Measurements from ENCODE around the gene ABCG4.
"Not testable (repeated sequence)": the region's sequence is repeated elsewhere in the genome, so short reads cannot be mapped to it uniquely, and the experiment has no call there.

ABCG4 gene

GRCh38 chr11:119175493-119176077 is 26.7 kb downstream of the ABCG4 start:
- H3K4me3 ChIP-seq (ENCODE audit: low read length), result no peak overlapping the region
- DNase-seq (ENCODE audit: low read depth, low spot score), result no peak

- peak; percentile 32 for DNase-seq (ENCODE audit: low read depth, low spot score)
- no peak overlapping the region for H3K4me3 ChIP-seq (ENCODE audit: low read length)
These were observed 29.4 kb downstream of the ABCG4 start for GRCh38 chr11:119178166-119178680.

DNA sequence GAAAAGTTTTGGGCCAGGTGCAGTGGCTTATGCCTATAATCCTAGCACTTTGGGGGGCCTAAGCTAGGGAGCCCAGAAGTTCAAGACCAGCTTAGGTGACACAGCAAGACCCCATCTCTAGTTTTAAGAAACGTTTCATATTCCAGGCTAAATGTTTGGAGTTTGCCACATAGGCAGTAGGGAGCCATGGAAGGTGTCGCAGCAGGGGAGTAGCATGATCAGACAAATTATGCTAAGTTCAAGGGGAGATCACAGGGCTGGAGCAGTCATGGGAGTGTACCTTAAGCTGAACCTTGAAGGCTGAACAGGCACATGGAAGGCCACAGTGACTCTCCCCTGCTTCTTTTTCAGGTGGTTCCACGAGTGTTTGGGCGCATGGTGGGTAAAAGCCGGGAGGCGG is 30.5 kb downstream of the ABCG4 start:
- no peak overlapping the region for H3K4me3 ChIP-seq (ENCODE audit: low read length)
- no peak for DNase-seq (ENCODE audit: low read depth, low spot score)

DNA sequence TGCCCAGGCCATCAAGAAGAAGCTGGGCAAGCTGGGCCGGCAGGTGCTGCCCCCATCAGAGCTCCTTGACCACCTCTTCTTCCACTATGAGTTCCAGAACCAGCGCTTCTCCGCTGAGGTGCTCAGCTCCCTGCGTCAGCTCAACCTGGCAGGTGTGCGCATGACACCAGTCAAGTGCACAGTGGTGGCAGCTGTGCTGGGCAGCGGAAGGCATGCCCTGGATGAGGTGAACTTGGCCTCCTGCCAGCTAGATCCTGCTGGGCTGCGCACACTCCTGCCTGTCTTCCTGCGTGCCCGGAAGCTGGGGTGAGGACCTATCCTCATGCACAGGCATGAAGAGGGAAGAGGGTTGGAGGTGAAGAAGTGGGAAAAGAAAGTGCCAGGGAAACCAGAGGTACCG is 31.1 kb downstream of the ABCG4 start:
- H3K4me3 ChIP-seq (ENCODE audit: low read length), result no peak overlapping the region
- no peak for DNase-seq (ENCODE audit: low read depth, low spot score)

GRCh38 chr11:119180729-119181676 is 32.2 kb downstream of the ABCG4 start:
- no peak for DNase-seq (ENCODE audit: low read depth, low spot score)
- no peak overlapping the region for H3K4me3 ChIP-seq (ENCODE audit: low read length)

GRCh38 chr11:119181677-119182412 is 33.0 kb downstream of the ABCG4 start:
- DNase-seq (ENCODE audit: low read depth, low spot score), result no peak

DNA sequence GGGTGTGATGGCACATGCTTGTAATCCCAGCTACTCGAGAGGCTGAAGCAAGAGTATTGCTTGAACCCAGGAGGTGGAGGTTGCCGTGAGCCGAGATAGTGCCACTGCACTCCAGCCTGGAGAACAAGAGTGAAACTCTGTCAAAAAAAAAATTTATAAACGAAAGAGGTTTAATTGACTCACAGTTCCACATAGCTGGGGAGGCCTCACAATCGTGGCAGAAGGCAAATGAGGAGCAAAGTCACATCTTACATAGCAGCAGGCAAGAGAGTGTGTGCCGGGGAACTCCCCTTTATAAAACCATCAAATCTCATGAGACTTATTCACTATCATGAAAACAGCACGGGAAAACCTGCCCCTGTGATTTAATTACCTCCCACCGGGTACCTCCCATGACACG is 35.5 kb downstream of the ABCG4 start:
- not testable (repeated sequence) for H3K4me3 ChIP-seq (ENCODE audit: low read length); DNase-seq (ENCODE audit: low read depth, low spot score)

More at GRCh38 chr11:119181677-119182412, 33.0 kb downstream of the ABCG4 start:
- H3K4me3 ChIP-seq (ENCODE audit: low read length), result no peak overlapping the region

- no peak for DNase-seq (ENCODE audit: low read depth, low spot score)
- no peak overlapping the region for H3K4me3 ChIP-seq (ENCODE audit: low read length)
These were observed 37.3 kb downstream of the ABCG4 start for GRCh38 chr11:119185981-119186634.

GRCh38 chr11:119187123-119187892 is 38.5 kb downstream of the ABCG4 start:
- no peak for DNase-seq (ENCODE audit: low read depth, low spot score)
- no peak overlapping the region for H3K4me3 ChIP-seq (ENCODE audit: low read length)

DNA sequence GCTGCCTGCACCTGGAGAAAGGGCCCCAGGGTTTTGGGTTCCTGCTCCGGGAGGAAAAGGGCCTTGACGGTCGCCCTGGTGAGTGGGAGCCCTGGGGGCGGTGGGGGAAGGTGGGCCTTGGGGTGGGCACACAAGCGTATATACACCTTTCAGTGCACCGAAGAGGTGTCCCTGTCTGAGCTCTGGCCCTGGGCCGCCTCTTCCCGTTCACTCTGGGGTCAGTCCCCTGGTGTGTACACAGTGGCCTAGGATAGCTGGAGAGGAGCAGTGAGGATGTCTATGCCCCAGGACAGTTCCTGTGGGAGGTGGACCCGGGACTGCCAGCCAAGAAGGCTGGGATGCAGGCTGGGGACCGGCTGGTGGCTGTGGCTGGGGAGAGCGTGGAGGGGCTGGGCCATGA is 39.2 kb downstream of the ABCG4 start:
- no peak overlapping the region for H3K4me3 ChIP-seq (ENCODE audit: low read length)
- no peak for DNase-seq (ENCODE audit: low read depth, low spot score)

GRCh38 chr11:119188887-119189286 is 40.0 kb downstream of the ABCG4 start:
- no peak overlapping the region for H3K4me3 ChIP-seq (ENCODE audit: low read length)
- DNase-seq (ENCODE audit: low read depth, low spot score), result no peak

- H3K4me3 ChIP-seq (ENCODE audit: low read length), result no peak overlapping the region
- DNase-seq (ENCODE audit: low read depth, low spot score), result no peak
These were observed 40.5 kb downstream of the ABCG4 start for GRCh38 chr11:119189393-119189792.

- DNase-seq (ENCODE audit: low read depth, low spot score), result no peak
- H3K4me3 ChIP-seq (ENCODE audit: low read length), result no peak overlapping the region
These were observed 41.7 kb downstream of the ABCG4 start for GRCh38 chr11:119190531-119190930.

- H3K4me3 ChIP-seq (ENCODE audit: low read length); DNase-seq (ENCODE audit: low read depth, low spot score): not testable (repeated sequence)
These were observed 42.4 kb downstream of the ABCG4 start for GRCh38 chr11:119191265-119191664.

DNA sequence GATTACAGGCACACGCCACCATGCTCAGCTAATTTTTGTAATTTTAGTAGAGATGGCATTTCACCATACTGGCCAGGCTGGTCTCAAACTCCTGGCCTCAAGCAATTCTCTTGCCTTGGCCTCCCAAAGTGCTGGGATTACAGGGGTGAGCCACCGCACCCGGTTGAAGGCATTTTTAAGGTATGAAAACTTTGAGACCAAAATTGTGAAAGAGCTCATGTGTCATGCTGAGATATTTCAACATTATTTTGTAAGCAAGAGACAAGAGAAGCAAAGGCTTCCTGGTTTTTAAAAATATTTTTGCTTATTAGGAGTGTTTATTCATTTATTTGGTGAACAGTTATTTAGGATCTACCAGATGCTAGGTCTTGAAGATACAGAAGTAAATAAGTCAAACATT is 43.3 kb downstream of the ABCG4 start:
- no peak overlapping the region for H3K4me3 ChIP-seq (ENCODE audit: low read length)
- no peak for DNase-seq (ENCODE audit: low read depth, low spot score)

GRCh38 chr11:119193001-119193400 is 44.1 kb downstream of the ABCG4 start:
- no peak for DNase-seq (ENCODE audit: low read depth, low spot score)
- no peak overlapping the region for H3K4me3 ChIP-seq (ENCODE audit: low read length)

DNA sequence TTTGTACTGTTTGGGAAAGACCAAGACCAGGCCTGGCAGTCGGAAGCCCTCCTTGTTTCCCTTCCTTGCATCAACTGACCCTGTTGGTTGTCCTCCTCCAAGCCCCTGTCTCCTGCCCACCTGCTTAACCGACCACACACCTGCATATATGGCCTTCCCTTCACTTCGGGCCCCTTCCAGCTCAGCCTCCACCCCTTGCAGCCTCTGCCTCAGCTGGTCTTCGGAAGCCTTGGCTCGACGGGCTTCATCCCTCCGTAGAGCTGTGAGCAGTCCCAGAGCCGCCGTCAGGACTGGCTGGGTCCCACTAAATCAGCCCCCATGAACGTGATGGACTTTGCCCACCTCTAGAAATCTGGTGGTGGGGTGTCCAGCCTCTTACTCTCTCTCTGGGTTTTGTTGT is 44.8 kb downstream of the ABCG4 start:
- no peak overlapping the region for H3K4me3 ChIP-seq (ENCODE audit: low read length)
- no peak for DNase-seq (ENCODE audit: low read depth, low spot score)

DNA sequence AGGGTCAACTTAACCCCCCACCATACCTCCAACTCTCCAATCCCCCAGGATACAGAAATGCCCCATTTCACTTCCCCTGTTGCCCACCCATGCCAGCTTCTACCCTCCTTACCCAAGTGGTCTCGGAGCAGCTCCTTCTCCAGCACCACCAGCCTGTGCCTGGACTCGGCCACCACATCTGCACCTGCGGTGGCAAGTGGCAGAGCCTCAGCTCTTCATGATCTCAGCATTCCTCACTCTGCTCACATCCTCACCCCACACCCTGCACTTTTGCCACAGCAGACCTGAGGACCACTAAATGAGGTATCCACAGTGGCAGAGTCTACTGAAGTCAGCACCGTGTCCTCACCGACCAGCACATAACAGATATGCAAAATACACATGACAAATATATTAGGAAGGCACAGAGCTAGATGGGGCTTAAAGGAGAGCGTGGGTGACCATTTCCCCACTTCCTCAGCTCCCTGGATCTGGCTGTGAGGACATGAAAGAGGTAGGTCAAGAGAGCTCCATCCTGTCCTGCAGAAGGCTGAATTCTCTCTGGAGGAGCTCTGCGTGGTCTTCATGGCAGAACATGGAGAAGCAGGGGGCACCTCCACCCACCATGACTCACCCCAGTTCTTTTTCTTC is 46.1 kb downstream of the ABCG4 start:
- H3K4me3 ChIP-seq (ENCODE audit: low read length), result no peak overlapping the region
- DNase-seq (ENCODE audit: low read depth, low spot score), result no peak
